NOMO-1 treated with DMSO at 0.1 percent for 48 hours (cell line): Measurements from ENCODE around the gene RSPH10B2.
A peak's percentile ranks its signal among the peaks of the same experiment; 100 is the strongest.
"Not testable (repeated sequence)": the region's sequence is repeated elsewhere in the genome, so short reads cannot be mapped to it uniquely, and the experiment has no call there.

Experiments
- DNase-seq: peaks from one replicate; lab custom pipeline; 2025; ENCODE audit not compliant: unreplicated experiment; lab: John Stamatoyannopoulos, UW

Gene RSPH10B2

DNA sequence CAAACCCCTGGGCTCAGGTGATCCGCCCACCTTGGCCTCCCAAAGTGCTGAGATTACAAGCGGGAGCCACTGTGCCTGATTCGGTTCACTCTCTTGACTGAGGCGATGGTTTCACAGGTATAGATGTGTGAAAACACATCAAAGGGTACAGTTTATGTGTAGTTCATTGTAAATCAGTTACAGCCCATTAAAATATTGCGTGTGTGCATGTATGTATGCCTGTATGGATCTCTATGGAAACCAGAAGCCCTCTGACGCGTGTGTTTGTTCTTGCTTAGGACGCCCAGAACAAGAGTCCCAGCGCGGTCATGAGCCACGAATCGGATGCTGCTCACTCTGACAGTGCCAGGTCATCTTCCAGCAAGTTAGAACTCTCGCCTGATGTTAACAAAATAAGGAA, 35.5 kb downstream of the RSPH10B2 start:
- DNase-seq: not testable (repeated sequence)

DNA sequence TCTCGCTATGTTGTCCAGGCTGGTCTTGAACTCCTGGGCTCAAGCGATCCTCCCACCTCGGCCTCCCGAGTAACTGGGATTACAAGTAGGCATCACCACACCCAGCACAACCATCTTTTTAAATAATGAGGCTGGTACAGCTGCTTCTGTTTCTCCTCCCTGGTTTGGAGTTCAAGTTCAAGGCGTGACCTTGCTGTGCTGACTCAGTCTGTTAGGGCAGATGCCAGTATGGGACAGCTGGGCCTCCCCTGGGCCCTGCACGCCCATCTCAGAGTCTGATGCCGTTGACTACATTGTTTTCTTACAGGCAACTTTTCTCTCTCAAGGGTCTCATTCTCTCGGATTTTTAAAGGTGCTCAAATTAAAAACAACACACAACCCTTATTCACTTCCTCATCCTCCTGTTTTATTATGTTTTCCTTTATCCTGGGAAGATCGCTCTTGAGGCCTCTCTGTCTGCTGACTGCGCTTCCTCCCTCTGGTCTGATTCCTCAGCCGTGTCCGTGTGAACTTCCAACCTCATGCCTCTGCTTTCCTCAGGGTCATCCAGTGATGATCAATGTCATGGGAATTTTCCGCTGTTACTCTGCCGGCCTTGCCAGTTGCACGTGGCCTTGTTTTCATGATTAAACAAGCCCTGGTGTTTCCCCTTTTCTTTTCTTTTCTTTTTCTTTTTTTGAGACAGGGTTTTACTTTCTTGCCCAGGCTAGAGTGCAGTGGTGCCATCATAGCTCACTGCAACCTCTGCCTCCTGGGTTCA, 38.4 kb downstream of the RSPH10B2 start:
- DNase-seq: not testable (repeated sequence)

DNA sequence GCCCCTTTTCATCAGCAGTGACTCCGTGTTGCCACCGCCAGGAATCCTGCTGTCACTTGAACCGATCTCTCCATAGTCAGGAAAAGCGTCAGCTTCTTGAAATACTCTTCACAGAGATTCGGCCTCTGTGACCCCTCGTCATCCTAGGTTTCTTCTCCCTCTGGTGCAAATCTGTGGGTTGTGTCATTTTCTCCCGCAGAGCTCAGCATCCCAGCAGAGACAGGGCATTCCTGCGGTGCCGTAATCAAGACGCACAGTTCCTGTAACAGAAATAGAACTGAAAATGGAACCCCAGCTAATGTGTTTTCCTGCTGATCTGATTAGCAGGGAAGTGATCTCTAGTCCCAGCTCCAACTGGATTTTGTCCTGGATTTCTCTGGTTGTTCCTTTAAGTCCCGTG, 40.4 kb downstream of the RSPH10B2 start:
- DNase-seq: not testable (repeated sequence)

DNA sequence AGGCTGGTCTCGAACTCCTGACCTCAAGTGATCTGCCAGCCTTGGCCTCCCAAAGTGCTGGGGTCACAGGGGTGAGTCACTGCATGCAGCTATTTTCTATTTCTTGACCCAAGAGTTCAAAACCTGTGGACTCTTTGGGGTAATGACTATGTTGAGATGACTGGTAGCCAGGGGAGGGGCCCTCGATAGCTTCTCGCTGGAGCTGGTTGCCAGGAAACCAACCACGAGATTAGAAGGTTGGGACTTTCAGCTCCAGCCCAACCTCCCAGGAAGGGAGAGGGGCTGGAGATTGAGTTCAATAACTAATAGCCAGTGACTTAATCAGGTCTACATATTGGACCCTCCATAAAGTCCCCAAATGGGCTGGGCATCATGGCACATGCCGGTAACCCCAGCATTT, 43.3 kb downstream of the RSPH10B2 start:
- not testable (repeated sequence) for DNase-seq

DNA sequence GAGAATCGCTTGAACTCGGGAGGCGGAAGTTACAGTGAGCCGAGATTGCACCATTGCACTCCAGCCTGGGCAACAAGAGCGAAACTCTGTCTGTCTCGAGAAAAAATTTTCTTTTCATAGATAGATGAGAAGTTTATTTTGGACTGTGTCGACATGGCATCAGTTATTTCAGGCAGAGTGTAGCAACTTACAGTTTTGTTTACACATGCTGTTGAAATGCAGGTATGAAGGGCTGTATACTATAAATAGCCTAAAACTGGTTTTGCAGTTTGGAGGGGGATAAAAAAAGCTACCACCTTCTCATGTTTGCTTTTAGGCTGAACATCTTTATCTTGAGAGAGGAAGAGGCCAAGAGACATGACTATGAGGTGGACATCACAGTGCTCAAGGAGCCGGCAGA, 44.1 kb downstream of the RSPH10B2 start:
- not testable (repeated sequence) for DNase-seq

DNA sequence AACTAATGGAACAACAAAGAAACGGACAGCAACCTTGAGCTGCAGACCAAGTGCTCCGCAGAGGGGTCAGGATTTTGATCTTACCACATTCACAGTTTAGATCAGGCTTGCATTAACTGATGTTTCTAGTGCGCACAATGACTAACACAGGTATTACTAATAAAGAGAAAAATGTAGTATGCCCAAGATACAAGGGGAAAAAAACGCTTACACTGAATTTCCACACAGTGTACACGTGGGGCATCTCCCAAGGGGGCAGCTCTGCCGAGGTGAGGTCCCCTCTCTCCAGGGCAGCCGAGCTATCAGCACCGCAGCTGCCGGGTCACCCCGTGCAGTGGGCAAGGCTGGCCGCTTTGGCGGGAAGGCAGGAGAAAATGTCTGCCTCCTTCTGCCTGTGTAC, 46.0 kb downstream of the RSPH10B2 start:
- not testable (repeated sequence) for DNase-seq

DNA sequence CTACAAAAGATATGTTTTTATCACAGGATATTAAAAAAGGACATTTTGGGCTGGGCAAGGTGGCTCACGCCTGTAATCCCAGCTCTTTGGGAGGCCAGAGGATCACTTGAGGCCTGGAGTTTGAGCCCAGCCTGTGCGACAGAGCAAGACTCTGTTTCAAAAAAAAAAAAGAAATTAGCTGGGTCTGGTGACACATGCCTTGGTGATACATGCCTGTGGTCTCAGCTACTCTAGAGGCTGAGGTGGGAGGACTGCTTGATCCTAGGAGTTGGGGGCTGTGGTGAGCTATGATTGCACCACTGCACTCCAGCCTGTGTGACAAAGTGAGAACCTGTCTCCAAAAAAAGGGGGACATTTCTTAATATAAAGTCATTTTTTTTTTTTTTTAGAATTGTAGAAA, 46.4 kb downstream of the RSPH10B2 start:
- DNase-seq: not testable (repeated sequence)

DNA sequence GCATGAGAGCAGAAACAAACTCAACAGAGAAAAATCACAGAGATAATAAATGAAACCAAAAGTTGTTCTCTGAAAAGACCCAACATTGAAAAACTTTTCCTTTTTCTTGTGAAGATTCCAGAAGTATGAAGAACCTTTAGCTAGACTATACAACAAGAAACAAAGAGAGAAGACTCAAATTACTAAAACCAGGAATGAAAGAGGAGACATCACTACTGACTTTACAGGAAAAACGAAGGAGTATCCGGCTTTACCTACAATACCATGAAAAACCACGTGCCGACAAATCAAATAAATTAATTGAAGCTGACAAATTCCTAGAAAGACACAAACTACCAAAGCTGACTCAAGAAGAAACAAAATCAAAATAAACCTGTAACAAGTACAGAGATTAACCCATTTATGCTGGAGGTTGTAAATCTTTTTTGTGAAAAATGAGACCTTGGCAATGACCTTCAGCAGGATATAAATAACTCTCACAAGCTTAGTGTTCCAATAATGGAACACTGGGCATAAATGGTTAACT, 53.6 kb downstream of the RSPH10B2 start:
- not testable (repeated sequence) for DNase-seq

DNA sequence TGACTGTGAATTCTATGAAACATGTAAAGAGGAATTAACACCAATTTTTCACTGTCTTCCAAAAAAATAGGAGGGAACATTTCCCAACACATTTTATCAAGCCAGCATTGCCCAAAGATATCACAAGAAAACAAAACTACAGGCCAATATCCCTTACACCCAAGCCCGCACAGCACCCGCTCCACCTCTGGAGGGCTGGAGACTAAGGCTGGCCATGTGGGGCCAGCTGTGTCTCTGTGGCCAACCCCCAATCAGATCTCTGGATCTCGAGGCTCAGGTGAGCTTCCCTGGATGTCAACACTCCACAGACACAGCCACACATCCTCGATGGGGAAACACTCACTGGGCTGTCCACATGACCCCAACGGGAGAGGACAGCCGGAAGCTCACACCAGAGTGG, 54.1 kb downstream of the RSPH10B2 start:
- DNase-seq: not testable (repeated sequence)

DNA sequence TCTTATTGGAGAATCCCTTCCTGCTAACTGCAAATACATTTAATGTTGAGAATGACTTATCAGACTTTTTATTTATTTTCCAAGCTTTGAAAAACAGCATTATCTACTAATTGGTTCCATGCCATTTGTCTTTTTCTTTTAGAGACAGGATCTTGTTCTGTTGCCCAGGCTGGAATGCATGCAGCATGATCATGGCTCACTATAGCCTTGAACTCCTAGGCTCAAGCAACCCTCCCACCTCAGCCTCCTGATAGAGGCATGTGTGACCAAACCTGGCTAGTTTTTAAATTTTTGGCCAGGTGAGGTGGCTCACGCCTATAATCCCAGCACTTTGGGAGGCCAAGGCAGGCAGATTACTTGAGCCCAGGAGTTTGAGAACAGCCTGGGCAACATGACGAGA, 59.1 kb downstream of the RSPH10B2 start:
- DNase-seq: not testable (repeated sequence)

DNA sequence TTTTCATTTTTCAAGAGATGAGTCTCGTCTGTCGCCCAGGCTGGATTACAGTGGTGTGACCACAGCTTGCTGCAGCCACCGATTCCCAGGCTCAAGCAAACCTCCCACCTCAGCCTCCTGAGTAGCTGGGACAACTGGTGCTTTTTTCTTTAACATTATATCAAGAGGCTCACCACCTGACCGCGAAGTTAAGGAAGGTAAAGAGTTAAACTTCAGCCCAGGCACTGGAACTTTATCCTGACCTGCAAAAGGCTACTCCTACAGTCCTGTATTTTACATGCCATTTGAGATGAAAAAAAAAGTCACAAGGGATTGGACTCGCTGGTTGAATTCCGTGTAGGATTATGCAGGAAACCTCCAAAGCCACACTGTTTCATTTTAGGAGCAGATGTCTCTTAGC, 61.6 kb downstream of the RSPH10B2 start:
- DNase-seq: not testable (repeated sequence)

DNA sequence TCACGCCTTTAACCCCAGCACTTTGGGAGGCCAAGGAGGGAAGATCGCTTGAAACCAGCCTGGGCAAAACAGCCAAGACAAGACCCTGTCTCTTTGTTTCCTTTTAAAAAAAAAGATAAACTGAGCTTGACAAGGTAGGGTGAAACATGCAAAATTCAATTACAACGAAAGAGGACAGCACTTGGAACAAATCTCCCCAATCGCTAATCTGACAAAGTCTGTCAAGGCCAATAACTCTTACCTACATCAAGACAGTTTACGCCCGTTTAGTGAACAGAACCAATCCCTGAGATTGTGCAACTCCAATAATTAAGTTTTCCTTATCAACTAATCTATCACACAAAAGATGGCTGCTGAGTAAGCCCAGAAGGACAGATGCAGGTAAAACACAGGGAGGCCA, 67.7 kb downstream of the RSPH10B2 start:
- not testable (repeated sequence) for DNase-seq

DNA sequence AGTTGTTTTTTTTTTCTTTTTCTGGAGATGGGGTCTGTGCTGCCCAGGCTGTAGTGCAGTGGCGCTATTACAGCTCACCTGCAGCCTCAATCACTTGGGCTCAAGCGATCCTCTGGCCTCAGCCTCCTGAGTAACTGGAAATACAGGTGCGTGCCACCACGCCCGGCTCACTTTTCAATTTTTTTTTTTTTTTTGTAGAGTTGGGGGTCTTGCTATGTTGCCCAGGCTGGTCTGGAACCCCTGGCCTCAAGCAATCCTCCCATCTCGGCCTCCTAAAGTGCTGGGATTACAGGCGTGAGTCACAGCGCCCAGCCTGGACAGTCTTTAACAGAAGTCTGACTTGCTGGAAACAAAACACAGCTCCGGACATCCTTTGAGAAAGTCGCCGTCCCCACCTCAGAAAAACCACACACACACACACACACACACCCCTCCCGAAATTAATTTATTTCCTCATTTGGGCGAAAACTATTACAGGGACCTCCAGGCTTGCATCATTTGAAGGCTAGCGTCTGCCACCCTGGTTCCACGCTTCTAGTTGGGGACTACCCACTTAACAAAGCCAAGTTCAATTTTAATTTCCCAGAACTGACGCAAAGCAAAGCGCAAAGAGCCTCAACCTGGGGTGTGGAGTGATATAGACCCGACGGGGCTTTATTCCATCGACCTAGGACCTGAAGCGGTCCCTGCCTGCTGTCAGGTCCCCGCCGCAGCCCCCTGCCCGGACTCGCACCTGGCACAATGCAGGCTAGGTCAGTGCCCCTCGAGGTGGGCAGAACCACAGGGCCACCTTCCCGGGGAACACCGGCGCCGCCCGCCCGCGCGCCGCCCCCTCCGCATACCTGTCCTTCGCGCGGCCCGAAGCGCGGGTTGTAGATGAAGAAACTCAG, 71.6 kb downstream of the RSPH10B2 start:
- not testable (repeated sequence) for DNase-seq

DNA sequence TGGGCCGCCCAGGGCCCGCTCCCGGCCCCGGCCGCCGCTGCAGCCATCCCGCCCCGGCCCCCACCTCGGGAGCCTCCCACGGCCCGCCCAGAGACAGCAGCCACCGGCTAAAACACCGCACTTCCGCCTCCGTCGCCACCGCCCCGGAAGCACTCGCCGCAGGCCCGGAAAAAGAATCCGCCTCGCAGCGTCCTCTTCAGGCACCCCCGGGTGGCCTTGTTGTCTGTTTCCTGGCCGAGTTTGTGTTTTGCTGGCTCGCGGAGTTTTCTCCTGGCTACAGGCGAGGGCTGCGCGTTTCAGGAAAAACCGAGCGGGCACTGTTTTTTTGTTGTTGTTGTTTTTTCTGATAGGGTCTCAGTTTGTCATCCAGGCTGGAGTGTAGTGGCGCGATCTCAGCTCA, 72.2 kb downstream of the RSPH10B2 start, which contains the start of gene CCZ1B:
TSS of gene CCZ1B (minus strand) at position 125 of the 400 bp plus-strand sequence. CDS start at position 47, 78 bp downstream.
- DNase-seq: peak; percentile 62

DNA sequence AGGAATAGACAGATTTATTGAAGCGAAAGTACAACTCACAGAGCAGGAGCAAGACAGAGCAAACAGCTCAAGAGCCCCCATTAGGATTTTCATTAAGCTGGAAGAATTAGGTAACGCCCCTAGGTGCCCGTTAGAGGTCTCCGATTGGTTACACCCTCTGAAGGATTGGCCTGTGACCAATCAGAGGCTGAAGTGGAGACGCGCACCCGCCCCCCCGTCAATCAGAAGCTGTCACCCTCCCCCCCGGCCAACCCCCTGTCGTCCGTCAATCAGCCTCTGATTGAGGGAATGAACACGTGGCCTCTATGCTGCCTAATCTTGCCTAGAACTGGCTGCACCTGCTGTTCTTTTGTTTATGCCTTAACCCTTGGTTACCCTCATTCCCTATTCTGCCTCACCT, 73.3 kb downstream of the RSPH10B2 start:
- not testable (repeated sequence) for DNase-seq

DNA sequence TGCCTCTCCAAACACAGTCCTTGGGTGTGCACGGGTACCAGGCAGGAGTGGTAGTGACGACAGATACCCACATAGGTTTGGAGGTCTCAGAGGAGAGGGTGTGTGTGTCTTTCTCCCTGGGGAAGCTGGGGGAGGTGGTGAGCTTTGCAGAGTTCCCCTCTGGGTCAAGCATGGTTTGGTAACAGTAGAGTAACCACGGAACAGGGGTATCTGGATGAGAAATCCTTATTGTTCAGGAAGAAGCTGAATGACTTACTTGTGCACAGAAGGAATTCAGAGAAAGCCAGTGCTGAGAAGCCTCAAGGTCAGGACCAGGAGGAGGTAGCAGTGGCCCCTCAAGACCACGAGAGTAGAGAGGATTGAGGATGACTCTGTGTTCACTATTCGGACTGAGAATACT, 75.7 kb downstream of the RSPH10B2 start:
- not testable (repeated sequence) for DNase-seq

DNA sequence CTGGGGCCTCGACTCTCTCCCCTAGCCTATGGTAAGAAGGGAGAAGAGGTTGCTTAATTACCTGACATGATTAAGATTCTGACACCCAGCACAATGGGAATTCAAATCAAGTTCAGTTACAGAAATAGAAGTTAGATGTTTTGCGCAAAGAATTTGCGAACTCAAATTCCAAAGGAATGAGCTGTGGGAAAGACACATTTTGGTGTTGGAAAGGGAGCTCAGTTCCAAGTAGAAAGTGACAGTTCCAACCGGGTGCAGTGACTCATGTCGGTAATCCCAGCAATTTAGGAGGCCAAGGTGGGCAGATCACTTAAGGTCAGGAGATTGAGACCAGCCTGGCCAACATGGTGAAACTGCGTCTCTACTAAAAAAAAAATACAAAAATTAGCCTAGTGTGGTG, 76.1 kb downstream of the RSPH10B2 start:
- DNase-seq: not testable (repeated sequence)

DNA sequence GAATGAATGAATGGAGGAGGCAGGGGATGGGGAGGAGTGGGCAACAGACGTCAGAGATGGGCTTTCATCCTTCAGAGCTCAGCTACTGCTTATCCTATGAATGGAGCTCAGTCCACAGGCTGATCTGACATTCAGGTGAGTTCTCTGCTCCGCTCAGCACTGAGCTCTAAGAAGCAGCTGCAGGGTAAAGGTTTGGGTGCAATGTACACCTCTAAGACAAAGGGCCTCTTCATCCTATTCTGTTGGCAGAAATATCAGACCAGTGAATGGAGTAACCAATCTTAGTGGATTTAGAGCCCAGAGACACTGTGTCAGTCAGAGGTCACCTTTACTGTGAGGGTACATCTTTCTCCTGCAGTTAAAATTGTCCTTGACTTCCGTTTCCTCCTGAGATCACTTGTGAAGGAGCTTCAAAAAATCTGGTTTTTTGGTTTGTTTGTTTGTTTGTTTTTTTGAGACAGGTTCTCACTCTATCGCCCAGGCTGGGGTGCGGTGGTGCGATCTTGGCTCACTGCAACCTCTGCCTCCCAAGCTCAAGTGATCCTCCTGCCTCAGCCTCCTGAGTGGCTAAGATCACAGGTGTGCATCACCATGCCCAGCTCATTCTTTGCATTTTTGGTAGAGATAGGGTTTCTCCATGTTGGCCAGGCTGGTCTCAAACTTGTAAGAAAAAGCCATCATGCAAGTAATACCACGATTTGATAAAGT, 77.3 kb downstream of the RSPH10B2 start:
- no peak for DNase-seq

DNA sequence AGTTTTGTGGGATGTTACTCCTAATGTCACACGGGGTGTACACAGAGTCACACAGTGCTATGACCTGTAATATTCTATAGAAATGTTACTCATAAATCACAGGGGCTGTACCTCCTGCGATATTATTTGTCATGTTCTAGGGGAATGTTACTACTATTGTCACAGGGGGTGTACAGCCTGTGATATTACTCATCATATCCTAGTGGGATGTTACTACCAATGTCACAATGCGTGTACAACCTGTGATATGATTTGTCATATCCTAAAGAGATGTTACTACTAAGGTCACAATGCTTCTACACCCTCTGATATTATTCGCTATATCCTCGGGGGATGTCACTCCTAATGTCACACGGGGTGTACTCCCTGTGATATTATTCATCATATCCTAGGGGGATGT, 79.7 kb downstream of the RSPH10B2 start:
- no peak for DNase-seq

DNA sequence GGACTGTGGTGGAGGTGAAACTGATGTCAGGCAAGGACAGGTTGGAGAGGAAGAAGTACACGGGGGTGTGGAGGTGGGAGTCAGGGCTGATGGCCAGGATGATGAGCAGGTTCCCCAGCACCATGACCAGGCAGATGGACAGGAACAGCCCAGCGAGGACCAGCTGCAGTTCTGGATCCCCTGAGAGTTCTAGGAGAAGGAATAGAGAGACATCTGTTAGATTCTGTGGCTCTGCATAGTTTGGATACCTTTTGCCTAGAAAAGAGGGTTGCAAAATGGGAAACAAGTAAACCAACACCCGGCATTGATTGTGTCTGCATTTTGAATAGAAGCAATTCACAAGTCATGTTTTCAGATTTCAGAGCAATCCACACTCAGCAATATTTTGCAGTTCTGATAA, 81.6 kb downstream of the RSPH10B2 start:
- DNase-seq: not testable (repeated sequence)

DNA sequence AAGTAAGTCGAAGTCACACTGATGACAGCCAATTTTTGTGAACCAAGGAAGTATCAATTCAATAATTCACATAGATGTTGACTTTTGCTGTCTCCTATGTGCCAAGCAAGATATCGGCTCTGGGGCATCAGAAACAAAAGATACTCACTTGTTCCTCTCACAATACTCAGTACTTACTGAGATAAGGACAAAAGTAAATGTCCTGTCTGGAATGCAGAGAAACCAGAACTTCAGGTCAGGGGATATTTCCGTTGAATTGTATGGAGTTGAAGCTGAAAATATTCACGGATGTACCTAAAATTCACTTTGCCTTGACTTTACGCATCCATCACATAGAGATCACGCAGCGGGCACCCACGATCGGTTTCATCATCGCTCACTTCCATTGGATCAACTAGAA, 83.2 kb downstream of the RSPH10B2 start:
- DNase-seq: not testable (repeated sequence)
